NT2/D1 (cell line): ENCODE results near the gene PTPRQ.

Experiments used
- SUZ12 ChIP-seq: IDR thresholded peaks from 2 replicates; pipeline ENCODE4 v1.6.1; 2011; ENCODE audit not compliant: insufficient read length, insufficient read depth; ENCODE audit errors: extremely low read depth
- YY1 ChIP-seq: IDR thresholded peaks from 2 replicates; pipeline ENCODE4 v1.6.1; 2011; ENCODE audit not compliant: insufficient read length, insufficient read depth
- ZNF274 ChIP-seq: IDR thresholded peaks from 2 replicates; pipeline ENCODE4 v1.6.1; 2011; ENCODE audit warnings: mild to moderate bottlenecking, low read depth, low read length

GRCh38 chr12:80620281-80620680 lies 176.2 kb downstream of the PTPRQ start:
- TF ChIP-seq SUZ12 (no peak), YY1 (no peak), ZNF274 (no peak)
